Upper lobe of right lung (tissue), 1 donor: ENCODE results near the gene APP. TPM values are rescaled to one million over a fixed set of nuclear protein-coding genes. Genes with fewer than 3 reads are reported as not detected.

Experiments
- ATAC-seq: fragments of 200-7000 bp; cut with Tn5 transposase; one replicate; pipeline ENCODE4 v1.9.1; 2020; ENCODE audit warnings: mild to moderate bottlenecking, moderate library complexity
- DNase-seq: peaks from one replicate; pipeline ENCODE4 v3.0.0-alpha.2; 2020
- H3K27ac ChIP-seq: fragments of 200-600 bp; one replicate; pipeline ENCODE4 v1.8.0; 2022
- H3K27me3 ChIP-seq: fragments of 200-600 bp; one replicate; pipeline ENCODE4 v1.8.0; 2022; ENCODE audit warnings: mild to moderate bottlenecking
- H3K36me3 ChIP-seq: fragments of 200-600 bp; one replicate; pipeline ENCODE4 v1.8.0; 2022
- H3K4me1 ChIP-seq: fragments of 200-600 bp; one replicate; pipeline ENCODE4 v1.8.0; 2022
- H3K4me3 ChIP-seq: fragments of 200-600 bp; one replicate; pipeline ENCODE4 v1.8.0; 2022; ENCODE audit warnings: mild to moderate bottlenecking
- H3K9me3 ChIP-seq: fragments of 200-600 bp; one replicate; pipeline ENCODE4 v1.8.0; 2022
- CTCF ChIP-seq: fragments of 200-600 bp; IDR thresholded peaks from one replicate; pipeline ENCODE4 v1.8.0; 2022; ENCODE audit warnings: antibody characterized with exemption
- intact Hi-C: fragments of 100-400 bp; cut with DNase I; formaldehyde crosslinking; loops from one replicate; pipeline ENCODE4 v1.11.0; 2022
- total RNA-seq: library from RNA; stranded (reverse); fragmentation: NEBNext Ultra II Directional; extraction: Animal tissue kit (Norgen Biotek cat#: 25700); gene quantifications from one replicate; pipeline ENCODE4 v1.2.1, GENCODE V29; 2021
- donor health status: DM: no; HTN: yes; CAD: no; lungs with severe emphysema.

The APP gene
- total RNA-seq, 1 donor from 2014 or later, result 480 TPM

DNA sequence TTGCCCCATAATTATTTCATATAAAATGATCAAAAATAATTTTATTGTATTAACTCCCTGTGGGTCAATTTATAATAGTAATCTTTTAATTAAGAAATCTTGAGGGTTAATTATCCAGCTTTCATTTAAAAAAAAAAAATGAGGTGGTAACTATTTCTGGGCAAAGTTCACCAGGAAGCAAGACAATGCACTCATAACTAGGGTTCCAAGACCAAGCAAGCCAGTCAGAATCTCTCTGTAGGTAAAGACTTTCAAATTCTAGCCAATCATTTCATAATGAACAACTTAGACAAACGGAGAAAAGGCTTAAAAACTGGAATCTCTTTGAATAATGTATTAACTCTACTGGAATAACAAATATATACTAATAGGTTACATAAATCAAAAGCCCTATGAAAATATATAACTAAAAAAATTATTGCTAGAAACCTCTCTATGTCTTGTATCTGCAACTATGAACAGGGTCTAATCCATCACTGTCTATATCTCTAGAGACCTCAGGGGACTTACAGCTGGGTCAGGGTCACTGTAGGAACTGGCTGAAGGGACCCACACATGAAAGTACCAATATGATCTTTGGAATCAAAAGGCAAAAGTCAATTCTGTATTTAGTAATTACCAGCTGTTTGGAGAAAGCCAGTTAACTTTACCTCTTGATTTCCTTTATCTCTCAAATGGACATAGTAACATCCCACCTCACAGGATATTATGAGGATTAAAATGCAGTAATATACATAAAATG lies 43.3 kb downstream of the APP start:
- DNase-seq (no peak), ATAC-seq (no peak)
- no peaks in the 10 kb centered on the region for H3K27me3 ChIP-seq
- intact Hi-C loops, result no loop called here
- H3K9me3 ChIP-seq, result no peaks in the 10 kb centered on the region
- H3K27ac ChIP-seq, result no peak overlapping the region
- H3K4me3 ChIP-seq, result peak overlapping the region; percentile 4
- peaks cover 23% of the 10 kb centered on the region for H3K4me1 ChIP-seq
- TF ChIP-seq CTCF, result no peak
- no peaks in the 10 kb centered on the region for H3K36me3 ChIP-seq

- H3K4me1 ChIP-seq, result peaks cover 23% of the 10 kb centered on the region
- TF ChIP-seq CTCF, result no peak
- ATAC-seq, result no peak
Observed at GRCh38 chr21:26126168-26126553, 44.4 kb downstream of the APP start.

DNA sequence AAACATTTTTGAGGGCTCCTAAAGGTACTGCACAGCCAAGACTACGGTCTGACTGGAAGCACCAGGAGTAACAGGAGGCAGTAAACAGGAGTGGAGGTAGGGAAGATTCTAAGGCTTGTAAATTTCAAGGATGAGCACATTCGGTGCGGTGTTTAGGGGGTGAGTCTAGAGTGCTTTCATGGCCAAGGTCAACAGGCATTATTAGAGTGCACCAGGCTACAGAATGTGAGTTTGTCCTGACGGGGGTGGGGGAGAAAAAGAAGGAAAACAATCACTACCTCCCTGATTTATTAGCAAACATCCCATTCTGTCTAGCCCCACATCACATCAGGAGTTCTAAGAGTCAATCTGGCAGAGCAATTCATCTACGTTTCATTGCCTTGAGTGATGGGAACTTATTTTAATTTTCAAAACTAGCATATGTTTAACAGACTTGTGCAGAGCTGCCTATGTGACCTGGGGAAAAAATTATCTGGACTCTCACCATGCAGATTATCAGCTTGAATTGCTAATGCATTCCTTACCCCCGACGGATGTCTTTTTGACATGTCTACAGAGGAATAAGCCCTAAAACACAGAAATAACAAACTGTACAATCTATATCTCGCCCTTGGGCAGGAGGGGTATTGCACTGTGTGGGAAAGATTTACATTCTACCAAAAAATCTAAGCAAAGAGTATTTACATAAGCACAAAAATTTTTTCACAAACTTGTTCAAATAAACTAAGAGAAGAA lies 45.0 kb downstream of the APP start:
- H3K4me1 ChIP-seq, result peaks cover 28% of the 10 kb centered on the region
- no peaks in the 10 kb centered on the region for H3K27me3 ChIP-seq
- no peak overlapping the region for H3K4me3 ChIP-seq
- H3K36me3 ChIP-seq, result no peaks in the 10 kb centered on the region
- DNase-seq, result no peak
- no peak overlapping the region for H3K27ac ChIP-seq
- no peaks in the 10 kb centered on the region for H3K9me3 ChIP-seq
- intact Hi-C loops, result no loop called here
- TF ChIP-seq CTCF, result no peak
- no peak for ATAC-seq

More at GRCh38 chr21:26126168-26126553, 44.4 kb downstream of the APP start:
- Histone ChIP-seq H3K27ac (no peak overlapping the region), H3K4me3 (no peak overlapping the region), H3K27me3 (no peaks in the 10 kb centered on the region), H3K36me3 (no peaks in the 10 kb centered on the region), H3K9me3 (no peaks in the 10 kb centered on the region)
- intact Hi-C loops, result no loop called here
- DNase-seq, result no peak

- peak; percentile 9 for ATAC-seq
- peaks cover 30% of the 10 kb centered on the region for H3K4me1 ChIP-seq
- intact Hi-C loops, result no loop called here
- H3K36me3 ChIP-seq, result no peaks in the 10 kb centered on the region
- no peak for DNase-seq
- no peaks in the 10 kb centered on the region for H3K27me3 ChIP-seq
- TF ChIP-seq CTCF, result no peak
- H3K27ac ChIP-seq, result peak overlapping the region; percentile 33
- H3K9me3 ChIP-seq, result no peaks in the 10 kb centered on the region
- H3K4me3 ChIP-seq, result no peak overlapping the region
Observed at GRCh38 chr21:26124896-26125295, 45.7 kb downstream of the APP start.

- DNase-seq, result no peak
- H3K4me1 ChIP-seq, result peaks cover 30% of the 10 kb centered on the region
Observed at GRCh38 chr21:26124421-26124833, 46.1 kb downstream of the APP start.

More at GRCh38 chr21:26124421-26124833, 46.1 kb downstream of the APP start:
- no peak for TF ChIP-seq CTCF
- no peaks in the 10 kb centered on the region for H3K27me3 ChIP-seq
- H3K9me3 ChIP-seq, result no peaks in the 10 kb centered on the region
- H3K36me3 ChIP-seq, result no peaks in the 10 kb centered on the region
- ATAC-seq, result peak; percentile 53
- peak overlapping the region; percentile 33 for H3K27ac ChIP-seq
- intact Hi-C loops, result no loop called here
- no peak overlapping the region for H3K4me3 ChIP-seq
